ENCODE results near the gene PCDHGA6.
"Not testable (repeated sequence)": the region's sequence is repeated elsewhere in the genome, so short reads cannot be mapped to it uniquely, and the experiment has no call there.

PCDHGA6 gene

DNA sequence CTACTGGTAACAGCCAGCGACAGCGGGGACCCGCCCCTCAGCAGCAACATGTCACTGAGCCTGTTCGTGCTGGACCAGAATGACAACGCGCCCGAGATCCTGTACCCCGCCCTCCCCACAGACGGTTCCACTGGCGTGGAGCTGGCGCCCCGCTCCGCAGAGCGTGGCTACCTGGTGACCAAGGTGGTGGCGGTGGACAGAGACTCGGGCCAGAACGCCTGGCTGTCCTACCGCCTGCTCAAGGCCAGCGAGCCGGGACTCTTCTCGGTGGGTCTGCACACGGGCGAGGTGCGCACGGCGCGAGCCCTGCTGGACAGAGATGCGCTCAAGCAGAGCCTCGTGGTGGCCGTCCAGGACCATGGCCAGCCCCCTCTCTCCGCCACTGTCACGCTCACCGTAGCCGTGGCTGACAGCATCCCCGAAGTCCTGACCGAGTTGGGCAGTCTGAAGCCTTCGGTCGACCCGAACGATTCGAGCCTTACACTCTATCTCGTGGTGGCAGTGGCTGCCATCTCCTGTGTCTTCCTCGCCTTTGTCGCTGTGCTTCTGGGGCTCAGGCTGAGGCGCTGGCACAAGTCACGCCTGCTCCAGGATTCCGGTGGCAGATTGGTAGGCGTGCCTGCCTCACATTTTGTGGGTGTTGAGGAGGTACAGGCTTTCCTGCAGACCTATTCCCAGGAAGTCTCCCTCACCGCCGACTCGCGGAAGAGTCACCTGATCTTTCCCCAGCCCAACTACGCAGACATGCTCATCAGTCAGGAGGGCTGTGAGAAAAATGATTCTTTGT lies 20.9 kb downstream of the PCDHGA6 start:
- DNase-seq = not testable (repeated sequence)

DNA sequence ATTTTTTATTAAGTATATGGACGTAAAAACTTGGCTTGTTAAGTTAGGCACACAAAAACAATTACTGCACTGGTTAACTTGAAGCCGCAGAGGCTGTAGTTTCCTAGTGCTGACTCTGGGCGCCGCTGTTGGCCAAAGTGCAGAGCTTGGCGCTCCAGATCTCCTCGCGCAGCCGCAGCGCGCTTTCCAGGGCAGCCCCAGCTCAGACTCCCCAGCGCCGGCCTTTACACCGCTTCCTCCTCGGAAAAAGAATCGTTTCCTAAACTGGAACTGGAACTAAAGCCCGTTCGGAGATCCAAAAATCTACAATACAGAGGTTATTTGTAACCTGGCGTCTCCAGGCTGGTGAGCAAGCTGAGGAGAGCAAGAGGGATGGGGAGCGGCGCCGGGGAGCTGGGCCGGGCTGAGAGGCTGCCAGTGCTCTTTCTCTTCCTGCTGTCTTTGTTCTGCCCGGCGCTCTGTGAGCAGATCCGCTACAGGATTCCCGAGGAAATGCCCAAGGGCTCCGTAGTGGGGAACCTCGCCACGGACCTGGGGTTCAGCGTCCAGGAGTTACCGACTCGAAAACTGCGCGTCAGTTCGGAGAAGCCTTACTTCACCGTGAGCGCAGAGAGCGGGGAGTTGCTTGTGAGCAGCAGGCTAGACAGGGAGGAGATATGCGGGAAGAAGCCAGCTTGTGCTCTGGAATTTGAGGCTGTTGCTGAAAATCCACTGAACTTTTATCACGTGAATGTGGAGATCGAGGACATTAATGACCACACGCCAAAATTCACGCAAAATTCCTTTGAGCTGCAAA lies 24.3 kb downstream of the PCDHGA6 start, which contains the start of gene PCDHGB5:
TSS of gene PCDHGB5 (plus strand) at position 192 of the 796 bp plus-strand sequence. CDS start at position 373, 181 bp downstream.
- DNase-seq = peak; percentile 50

DNA sequence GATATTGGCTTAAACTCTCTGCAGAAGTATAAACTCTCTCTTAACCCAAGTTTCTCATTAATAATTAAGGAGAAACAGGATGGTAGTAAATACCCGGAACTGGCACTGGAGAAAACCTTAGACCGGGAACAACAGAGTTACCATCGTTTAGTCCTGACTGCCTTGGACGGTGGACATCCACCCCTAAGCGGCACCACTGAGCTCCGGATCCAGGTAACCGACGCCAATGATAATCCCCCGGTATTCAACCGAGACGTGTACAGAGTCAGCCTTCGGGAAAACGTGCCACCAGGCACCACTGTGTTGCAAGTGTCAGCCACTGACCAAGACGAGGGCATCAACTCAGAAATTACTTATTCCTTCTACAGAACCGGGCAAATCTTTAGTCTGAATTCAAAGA lies 24.9 kb downstream of the PCDHGA6 start:
- no peak for DNase-seq

DNA sequence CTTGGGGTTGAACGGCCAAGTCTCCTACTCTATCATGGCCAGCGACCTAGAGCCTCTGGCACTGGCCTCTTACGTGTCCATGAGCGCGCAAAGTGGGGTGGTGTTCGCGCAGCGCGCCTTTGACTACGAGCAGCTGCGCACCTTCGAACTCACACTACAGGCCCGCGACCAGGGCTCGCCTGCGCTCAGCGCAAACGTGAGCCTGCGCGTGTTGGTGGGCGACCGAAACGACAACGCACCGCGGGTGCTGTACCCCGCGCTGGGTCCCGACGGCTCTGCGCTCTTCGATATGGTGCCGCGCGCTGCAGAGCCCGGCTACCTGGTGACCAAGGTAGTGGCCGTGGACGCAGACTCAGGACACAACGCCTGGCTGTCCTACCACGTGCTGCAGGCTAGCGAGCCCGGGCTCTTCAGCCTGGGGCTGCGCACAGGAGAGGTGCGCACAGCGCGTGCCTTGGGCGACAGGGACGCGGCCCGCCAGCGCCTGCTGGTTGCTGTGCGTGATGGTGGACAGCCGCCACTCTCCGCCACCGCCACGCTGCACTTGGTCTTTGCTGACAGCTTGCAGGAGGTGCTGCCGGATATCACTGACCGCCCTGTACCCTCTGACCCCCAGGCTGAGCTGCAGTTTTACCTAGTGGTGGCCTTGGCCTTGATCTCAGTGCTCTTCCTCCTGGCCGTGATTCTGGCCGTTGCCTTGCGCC lies 26.0 kb downstream of the PCDHGA6 start:
- DNase-seq = no peak

DNA sequence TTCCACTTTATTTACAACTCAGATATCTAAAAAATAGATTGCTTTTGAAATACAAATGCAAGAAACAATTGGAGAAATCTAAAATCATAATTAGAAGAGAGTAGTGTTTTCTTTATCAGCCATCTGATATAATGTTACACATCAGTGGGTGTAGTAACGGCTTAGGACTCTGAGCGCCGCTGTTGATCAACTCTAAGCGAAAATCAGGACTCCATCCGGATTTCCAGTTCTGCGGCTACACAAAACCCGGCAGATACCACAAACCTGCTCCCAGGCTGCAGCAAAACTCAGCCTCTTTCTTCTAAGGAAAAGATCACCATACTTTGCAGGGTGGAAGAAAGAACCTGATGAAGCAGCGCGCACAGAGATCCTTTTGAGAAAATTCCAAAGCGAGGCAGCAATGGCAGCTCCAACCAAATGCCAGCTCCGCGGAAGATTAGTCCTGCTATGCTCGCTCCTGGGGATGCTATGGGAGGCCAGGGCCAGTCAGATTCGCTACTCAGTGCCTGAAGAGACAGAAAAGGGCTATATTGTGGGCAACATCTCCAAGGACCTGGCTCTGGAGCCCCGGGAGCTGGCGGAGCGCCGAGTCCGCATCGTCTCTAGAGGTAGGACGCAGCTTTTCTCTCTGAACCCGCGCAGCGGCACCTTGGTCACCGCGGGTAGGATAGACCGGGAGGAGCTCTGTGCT lies 29.0 kb downstream of the PCDHGA6 start, which contains the start of gene PCDHGA9:
TSS of gene PCDHGA9 (plus strand) at position 226 of the 691 bp plus-strand sequence. CDS start at position 401, 175 bp downstream.
- no peak for DNase-seq

DNA sequence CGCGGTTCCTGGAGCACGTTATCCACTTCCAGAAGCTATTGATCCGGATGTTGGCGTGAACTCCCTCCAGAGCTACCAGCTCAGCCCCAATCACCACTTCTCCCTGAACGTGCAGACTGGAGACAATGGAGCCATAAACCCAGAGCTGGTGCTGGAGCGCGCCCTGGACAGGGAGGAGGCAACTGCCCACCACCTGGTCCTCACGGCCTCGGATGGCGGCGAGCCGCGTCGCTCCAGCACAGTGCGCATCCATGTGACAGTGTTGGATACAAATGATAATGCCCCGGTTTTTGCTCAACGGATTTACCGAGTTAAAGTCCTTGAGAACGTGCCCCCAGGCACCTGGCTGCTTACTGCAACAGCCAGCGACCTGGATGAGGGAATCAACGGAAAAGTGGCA lies 29.7 kb downstream of the PCDHGA6 start:
- no peak for DNase-seq

DNA sequence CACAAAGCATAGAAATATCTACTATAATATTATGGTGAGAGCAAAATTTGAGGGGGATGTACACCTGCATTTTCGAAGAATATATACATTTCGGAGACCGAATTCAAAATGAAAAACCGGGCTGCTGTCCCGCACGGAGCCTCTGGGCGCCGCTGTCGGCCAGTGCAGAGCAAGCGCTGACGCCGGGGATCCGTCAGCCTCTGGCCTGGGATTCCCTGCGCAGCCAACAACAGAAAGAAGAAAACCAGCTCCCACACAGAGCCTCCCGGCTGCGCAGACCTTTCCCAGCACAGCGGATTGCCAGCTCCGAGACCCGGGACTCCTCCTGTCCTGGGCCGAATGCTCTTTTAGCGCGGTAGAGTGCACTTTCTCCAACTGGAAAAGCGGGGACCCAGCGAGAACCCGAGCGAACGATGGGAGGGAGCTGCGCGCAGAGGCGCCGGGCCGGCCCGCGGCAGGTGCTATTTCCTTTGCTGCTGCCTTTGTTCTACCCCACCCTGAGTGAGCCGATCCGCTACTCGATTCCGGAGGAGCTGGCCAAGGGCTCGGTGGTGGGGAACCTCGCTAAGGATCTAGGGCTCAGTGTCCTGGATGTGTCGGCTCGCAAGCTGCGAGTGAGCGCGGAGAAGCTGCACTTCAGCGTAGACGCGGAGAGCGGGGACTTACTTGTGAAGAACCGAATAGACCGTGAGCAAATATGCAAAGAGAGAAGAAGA lies 34.3 kb downstream of the PCDHGA6 start, which contains the start of gene PCDHGB6:
TSS of gene PCDHGB6 (plus strand) at position 232 of the 716 bp plus-strand sequence. CDS start at position 414, 182 bp downstream.
- not testable (repeated sequence) for DNase-seq

DNA sequence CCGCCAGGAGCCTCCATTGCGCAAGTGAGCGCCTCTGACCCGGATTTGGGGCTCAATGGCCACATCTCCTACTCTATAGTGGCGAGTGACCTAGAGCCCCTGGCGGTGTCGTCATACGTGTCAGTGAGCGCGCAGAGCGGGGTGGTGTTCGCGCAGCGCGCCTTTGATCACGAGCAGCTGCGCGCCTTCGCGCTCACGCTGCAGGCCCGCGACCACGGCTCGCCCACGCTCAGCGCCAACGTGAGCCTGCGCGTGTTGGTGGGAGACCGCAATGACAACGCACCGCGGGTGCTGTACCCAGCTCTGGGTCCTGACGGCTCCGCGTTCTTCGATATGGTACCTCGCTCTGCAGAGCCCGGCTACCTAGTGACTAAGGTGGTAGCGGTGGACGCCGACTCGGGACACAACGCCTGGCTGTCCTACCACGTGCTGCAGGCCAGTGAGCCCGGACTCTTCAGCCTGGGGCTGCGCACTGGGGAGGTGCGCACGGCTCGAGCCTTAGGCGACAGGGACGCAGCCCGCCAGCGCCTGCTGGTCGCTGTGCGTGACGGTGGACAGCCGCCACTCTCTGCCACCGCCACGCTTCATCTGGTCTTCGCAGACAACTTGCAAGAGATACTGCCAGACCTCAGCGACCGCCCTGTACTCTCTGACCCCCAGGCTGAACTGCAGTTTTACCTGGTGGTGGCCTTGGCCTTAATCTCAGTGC lies 36.1 kb downstream of the PCDHGA6 start:
- no peak for DNase-seq

DNA sequence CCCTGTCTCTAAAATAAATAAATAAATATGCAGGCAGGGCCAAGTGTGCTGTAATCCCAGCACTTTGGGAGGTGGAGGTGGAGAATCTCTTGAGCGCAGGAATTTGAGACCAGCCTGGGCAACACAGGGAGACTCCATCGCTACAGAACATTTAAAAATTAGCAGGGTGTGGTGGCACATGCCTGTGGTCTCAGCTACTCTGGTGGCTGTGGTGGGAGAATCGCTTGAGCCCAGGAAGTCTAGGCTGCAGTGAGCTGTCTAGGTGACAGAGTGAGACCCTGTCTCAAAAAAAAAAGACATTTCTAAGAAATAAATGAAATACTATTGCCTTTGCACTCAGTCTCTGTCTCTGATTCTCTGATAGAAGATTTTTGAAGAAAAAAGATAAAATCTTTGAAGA lies 37.9 kb downstream of the PCDHGA6 start:
- no peak for DNase-seq

DNA sequence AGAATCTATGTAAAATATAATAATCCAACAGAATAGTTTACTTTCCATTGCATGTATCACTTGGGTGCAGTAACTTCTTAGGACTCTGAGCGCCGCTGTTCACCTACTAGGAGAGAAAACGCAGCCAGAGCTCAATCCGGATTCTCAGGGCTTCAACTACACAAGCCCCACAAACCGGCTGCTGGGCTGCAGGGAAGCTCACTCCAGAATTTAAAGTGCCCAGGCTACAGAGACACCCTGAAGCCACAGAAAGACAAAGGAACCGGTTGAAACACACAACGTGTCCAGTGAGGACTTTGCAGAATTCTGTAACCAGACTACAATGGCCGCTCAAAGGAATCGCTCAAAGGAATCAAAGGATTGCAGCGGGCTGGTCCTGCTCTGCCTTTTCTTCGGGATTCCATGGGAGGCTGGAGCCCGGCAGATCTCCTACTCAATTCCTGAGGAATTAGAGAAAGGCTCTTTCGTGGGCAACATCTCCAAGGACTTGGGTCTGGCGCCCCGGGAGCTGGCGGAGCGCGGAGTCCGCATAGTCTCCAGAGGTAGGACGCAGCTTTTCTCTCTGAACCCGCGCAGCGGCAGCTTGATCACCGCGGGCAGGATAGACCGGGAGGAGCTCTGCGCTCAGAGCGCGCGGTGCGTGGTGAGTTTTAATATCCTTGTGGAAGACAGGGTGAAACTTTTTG lies 39.3 kb downstream of the PCDHGA6 start, which contains the start of gene PCDHGA10:
TSS of gene PCDHGA10 (plus strand) at position 134 of the 686 bp plus-strand sequence. CDS start at position 323, 189 bp downstream.
- DNase-seq = peak; percentile 65

DNA sequence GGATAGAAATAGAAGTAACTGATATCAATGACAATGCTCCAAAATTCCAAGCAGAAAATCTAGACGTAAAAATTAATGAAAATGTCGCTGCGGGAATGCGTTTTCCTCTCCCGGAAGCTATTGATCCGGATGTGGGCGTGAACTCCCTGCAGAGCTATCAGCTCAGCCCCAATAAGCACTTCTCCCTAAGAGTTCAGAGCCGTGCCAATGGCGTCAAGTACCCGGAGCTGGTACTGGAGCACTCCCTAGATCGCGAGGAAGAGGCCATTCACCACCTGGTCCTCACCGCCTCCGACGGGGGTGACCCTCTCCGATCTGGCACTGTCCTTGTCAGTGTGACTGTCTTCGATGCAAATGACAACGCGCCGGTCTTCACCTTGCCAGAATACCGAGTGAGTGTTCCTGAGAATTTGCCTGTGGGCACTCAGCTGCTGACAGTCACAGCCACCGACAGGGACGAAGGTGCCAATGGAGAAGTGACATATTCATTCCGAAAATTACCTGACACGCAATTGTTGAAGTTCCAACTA lies 39.9 kb downstream of the PCDHGA6 start:
- DNase-seq = peak; percentile 7

DNA sequence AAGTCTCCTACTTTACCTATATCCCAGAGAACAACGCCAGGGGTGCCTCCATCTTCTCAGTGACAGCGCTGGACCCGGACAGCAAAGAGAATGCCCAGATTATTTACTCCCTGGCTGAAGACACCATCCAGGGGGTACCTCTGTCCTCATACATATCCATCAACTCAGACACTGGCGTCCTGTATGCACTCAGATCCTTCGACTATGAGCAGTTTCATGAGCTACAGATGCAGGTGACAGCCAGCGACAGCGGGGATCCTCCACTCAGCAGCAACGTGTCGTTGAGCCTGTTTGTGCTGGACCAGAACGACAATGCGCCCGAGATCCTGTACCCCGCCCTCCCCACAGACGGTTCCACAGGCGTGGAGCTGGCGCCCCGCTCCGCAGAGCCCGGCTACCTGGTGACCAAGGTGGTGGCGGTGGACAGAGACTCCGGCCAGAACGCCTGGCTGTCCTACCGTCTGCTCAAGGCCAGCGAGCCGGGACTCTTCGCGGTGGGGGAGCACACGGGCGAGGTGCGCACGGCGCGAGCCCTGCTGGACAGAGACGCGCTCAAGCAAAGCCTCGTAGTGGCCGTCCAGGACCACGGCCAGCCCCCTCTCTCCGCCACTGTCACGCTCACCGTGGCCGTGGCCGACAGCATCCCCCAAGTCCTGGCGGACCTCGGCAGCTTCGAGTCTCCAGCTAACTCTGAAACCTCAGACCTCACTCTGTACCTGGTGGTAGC lies 41.0 kb downstream of the PCDHGA6 start:
- not testable (repeated sequence) for DNase-seq

DNA sequence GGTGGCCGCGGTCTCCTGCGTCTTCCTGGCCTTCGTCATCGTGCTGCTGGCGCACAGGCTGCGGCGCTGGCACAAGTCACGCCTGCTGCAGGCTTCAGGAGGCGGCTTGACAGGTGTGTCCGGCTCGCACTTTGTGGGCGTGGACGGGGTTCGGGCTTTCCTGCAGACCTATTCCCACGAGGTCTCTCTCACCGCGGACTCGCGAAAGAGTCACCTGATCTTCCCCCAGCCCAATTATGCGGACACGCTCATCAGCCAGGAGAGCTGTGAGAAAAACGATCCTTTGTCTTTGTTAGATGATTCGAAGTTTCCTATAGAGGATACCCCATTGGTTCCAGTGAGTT lies 41.6 kb downstream of the PCDHGA6 start:
- DNase-seq = not testable (repeated sequence)

DNA sequence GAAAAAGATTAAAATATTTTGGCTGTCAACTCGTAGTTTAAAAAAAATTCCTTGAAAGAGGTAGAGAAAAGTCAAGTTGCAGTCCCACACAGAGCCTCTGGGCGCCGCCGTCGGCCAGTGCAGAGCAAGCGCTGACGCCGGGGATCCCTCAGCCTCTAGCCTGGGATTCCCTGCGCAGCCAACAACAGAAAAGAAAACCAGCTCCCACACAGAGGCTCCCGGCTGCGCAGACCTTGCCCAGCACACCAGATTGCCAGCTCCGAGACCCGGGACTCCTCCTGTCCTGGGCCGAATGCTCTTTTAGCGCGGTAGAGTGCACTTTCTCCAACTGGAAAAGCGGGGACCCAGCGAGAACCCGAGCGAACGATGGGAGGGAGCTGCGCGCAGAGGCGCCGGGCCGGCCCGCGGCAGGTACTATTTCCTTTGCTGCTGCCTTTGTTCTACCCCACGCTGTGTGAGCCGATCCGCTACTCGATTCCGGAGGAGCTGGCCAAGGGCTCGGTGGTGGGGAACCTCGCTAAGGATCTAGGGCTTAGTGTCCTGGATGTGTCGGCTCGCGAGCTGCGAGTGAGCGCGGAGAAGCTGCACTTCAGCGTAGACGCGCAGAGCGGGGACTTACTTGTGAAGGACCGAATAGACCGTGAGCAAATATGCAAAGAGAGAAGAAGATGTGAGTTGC lies 43.9 kb downstream of the PCDHGA6 start, which contains the start of gene PCDHGB7:
TSS of gene PCDHGB7 (plus strand) at position 184 of the 679 bp plus-strand sequence. CDS start at position 367, 183 bp downstream.
- not testable (repeated sequence) for DNase-seq

DNA sequence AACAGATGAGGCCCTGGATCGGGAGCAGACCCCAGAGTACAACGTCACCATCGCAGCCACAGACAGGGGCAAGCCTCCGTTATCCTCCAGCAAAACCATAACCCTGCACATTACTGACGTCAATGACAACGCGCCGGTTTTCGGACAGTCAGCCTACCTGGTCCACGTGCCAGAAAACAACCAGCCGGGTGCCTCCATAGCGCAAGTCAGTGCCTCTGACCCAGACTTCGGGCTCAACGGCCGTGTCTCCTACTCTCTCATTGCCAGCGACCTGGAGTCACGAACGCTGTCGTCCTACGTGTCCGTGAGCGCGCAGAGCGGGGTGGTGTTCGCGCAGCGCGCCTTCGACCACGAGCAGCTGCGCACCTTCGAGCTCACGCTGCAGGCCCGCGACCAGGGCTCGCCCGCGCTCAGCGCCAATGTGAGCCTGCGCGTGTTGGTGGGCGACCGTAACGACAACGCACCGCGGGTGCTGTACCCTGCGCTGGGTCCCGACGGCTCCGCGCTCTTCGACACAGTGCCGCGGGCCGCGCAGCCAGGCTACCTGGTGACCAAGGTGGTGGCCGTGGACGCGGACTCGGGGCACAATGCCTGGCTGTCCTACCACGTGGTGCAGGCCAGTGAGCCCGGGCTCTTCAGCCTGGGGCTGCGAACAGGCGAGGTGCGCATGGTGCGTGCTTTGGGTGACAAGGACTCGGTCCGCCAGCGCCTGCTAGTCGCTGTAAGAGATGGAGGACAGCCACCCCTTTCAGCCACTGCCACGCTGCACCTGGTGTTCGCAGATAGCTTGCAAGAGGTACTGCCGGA lies 45.6 kb downstream of the PCDHGA6 start:
- no peak for DNase-seq

DNA sequence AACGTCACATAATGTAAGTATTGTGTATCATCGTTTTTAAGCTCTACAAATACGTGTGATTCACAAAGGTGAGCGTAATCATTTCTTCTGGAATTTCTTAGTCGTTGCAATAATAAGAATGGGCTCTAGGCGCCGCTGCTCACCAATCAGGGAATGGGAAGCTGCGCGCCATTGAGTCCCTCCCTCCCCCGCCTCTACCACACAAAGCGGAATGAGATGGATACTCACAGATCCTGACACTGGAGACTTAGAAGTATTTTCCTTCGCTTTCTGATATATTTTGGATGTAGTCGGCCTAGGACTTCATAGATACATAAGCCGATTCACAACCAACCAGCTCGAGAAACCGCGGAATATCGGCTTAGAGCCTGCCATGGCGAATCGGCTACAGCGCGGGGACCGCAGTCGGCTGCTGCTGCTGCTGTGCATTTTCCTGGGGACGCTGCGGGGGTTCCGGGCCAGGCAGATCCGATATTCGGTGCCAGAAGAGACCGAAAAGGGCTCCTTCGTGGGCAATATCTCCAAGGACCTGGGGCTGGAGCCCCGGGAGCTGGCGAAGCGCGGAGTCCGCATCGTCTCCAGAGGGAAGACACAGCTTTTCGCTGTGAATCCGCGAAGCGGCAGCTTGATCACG lies 47.3 kb downstream of the PCDHGA6 start, which contains the start of gene PCDHGA11:
TSS of gene PCDHGA11 (plus strand) at position 197 of the 634 bp plus-strand sequence. CDS start at position 374, 177 bp downstream.
- DNase-seq = no peak

DNA sequence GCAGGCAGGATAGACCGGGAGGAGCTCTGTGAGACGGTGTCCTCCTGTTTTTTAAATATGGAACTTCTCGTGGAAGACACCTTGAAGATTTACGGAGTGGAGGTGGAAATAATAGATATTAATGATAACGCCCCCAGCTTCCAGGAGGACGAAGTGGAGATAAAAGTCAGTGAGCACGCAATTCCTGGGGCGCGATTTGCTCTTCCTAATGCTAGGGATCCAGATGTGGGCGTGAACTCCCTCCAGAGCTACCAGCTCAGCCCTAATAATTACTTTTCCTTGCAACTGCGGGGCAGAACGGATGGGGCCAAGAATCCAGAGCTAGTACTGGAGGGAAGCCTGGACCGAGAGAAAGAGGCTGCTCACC lies 47.8 kb downstream of the PCDHGA6 start:
- no peak for DNase-seq

Measured in NCI-H748 treated with DMSO at 0.1 percent for 48 hours (cell line).